GM04503 (cell line): ENCODE data around the gene BCOR.

Experiments
- DNase-seq: peaks from one replicate; pipeline ENCODE4 v3.0.0-alpha.2; 2012; ENCODE audit warnings: low read depth

BCOR gene

GRCh38 chrX:40098264-40099054 is 701 bp upstream of the BCOR start:
- DNase-seq: no peak

- no peak for DNase-seq
These were observed 636 bp downstream of the BCOR start for GRCh38 chrX:40097141-40097503.

- no peak for DNase-seq
These were observed 1.2 kb downstream of the BCOR start for GRCh38 chrX:40096395-40097091.

- no peak for DNase-seq
These were observed 2.0 kb downstream of the BCOR start for GRCh38 chrX:40095583-40096394.

GRCh38 chrX:40094900-40095582 is 2.7 kb downstream of the BCOR start:
- DNase-seq: no peak

GRCh38 chrX:40094041-40094899 is 3.5 kb downstream of the BCOR start:
- DNase-seq: no peak

- DNase-seq: no peak
These were observed 4.2 kb downstream of the BCOR start for GRCh38 chrX:40093586-40093985.

GRCh38 chrX:40092808-40093435 is 4.8 kb downstream of the BCOR start:
- DNase-seq: no peak

- no peak for DNase-seq
These were observed 5.9 kb downstream of the BCOR start for GRCh38 chrX:40091691-40092421.

GRCh38 chrX:40090961-40091360 is 6.8 kb downstream of the BCOR start:
- DNase-seq: no peak

GRCh38 chrX:40090050-40090804 is 7.5 kb downstream of the BCOR start:
- DNase-seq: no peak

GRCh38 chrX:40088803-40089540 is 8.8 kb downstream of the BCOR start:
- DNase-seq: no peak

GRCh38 chrX:40088299-40088625 is 9.5 kb downstream of the BCOR start:
- DNase-seq: no peak

GRCh38 chrX:40087425-40088298 is 10.1 kb downstream of the BCOR start:
- DNase-seq: no peak

GRCh38 chrX:40086569-40087335 is 11.0 kb downstream of the BCOR start:
- no peak for DNase-seq

- no peak for DNase-seq
These were observed 12.0 kb downstream of the BCOR start for GRCh38 chrX:40085714-40086113.

GRCh38 chrX:40085102-40085551 is 12.6 kb downstream of the BCOR start:
- peak; percentile 58 for DNase-seq
